NB4 (cell line): ENCODE data around the gene INPP5E.

ENCODE experiments used
- CTCF ChIP-seq: IDR thresholded peaks from one replicate; pipeline ENCODE4 v1.5.1; 2012; ENCODE audit warnings: low read depth, low read length
- MAX ChIP-seq: IDR thresholded peaks from 2 replicates; pipeline ENCODE4 v1.6.1; 2011; ENCODE audit warnings: low read depth, low read length
- MYC ChIP-seq: IDR thresholded peaks from 2 replicates; pipeline ENCODE4 v1.6.1; 2011; ENCODE audit warnings: low read depth, low read length
- POLR2A ChIP-seq: IDR thresholded peaks from 2 replicates; pipeline ENCODE4 v1.6.1; 2011; ENCODE audit warnings: mild to moderate bottlenecking; ENCODE audit not compliant: insufficient read length; ENCODE audit errors: extremely low read depth

GRCh38 chr9:136433849-136434579, 5.6 kb downstream of the INPP5E start:
- no peak for TF ChIP-seq CTCF
- no peak for TF ChIP-seq POLR2A
- TF ChIP-seq MAX: no peak
- TF ChIP-seq MYC: no peak
